ENCODE measurements around the gene HOXB5. TPM values are rescaled to one million over a fixed set of nuclear protein-coding genes. Genes with fewer than 3 reads are reported as not detected.
A peak's percentile ranks its signal among the peaks of the same experiment; 100 is the strongest.

Gene HOXB5
- total RNA-seq, 1 donor from 2014 or later = 0.17 TPM

DNA sequence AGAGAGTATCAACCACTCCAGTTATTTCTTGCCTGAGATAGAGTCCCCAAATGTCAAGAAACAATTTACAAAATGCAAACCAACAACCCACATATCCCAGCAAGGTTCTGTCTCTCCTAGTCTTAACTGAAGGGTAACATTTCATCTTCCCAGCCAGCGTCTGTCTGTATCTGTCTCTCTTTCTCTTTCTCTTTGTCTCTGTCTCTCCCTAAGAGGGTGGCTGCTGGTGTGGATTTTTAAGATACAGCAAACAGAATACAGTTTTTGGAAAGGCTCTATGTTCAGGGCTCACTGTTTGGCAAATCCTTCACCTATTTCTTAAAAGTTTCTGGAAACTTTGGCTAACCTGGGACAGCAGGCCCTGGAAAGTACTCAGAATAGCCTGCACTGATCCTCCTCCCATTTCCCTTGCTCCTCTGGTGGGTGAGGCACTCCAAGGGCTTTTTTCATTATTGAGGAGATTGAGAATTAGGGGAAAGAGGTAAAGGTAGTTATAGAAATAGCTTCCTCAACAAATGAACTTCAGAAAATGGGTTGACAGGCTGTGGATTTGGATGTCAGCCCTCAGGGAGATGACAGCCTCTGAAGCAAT is 21.7 kb downstream of the HOXB5 start:
- no peak for DNase-seq

- no peak for DNase-seq
These were observed 22.4 kb downstream of the HOXB5 start for GRCh38 chr17:48571024-48571818.

- DNase-seq = no peak
These were observed 23.1 kb downstream of the HOXB5 start for GRCh38 chr17:48570325-48571023.

DNA sequence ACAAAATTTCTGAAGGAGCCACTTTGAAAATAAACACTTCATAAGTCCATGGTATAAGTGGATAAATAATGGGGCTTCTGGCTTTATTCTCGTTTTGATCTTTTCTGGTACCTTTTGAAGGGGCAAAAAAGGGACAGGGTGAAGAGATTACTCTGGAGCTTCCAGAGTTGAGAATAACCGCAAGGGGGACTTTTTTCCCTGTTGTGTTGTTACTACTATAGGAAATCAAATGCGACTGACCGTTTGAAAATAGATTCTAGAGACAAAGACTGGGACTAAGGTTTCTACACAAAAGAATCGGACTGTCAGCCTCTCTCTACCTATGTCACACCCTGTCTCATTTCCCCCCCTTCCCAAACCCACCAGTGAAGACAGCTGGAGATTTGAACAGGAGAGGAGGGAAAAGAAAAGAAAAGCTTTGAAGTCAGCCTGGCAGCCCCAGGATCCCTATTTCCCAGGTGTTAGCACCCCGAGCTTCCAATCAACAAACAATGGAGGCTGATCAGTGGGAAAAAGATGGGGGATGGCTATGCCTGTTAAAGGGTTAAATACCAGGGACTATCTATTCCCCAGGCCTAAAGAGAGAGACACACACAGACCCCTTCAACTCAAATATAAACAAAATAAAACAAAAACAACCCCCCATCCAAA is 23.8 kb downstream of the HOXB5 start:
- no peak for DNase-seq

DNA sequence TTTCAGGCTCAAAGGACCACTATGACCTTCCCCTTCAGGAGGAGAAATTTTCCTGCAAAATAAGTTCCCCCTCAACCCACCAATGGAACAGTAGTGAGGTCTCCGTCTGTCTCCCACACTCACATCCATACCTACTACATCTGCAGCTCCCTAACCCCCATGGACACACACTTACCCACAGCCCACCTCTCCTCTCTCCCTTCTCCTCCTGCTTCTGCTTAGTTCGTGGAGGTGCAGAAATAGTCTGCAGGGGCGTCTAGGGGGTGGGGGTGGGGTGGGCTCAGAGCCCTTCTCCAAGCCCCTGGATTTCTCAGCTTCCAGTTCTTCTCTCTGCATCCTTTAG is 24.4 kb downstream of the HOXB5 start:
- DNase-seq = no peak

GRCh38 chr17:48568499-48569239 is 24.9 kb downstream of the HOXB5 start:
- DNase-seq = peak; percentile 57

- peak; percentile 50 for DNase-seq
These were observed 25.8 kb downstream of the HOXB5 start for GRCh38 chr17:48567646-48568354.

DNA sequence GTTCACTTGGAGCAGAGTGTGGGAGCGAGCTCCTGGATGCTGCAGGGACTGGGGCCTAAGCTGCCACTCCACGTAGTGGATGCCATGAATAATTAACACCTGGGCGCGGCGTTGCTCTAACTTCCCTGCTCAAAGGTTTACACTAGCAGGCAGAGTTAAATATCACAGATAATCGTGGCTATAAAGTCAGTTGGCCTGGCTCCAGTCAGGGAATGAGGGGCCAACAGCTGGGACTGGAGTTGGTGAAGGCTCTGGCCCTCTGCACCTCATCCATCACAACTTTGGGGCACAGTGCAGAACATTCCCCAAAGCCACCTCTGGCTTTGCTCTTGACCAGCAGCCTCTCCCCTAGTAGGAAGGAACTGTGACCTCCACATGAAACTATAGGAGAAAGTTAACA is 26.4 kb downstream of the HOXB5 start:
- no peak for DNase-seq

GRCh38 chr17:48566717-48567116 is 26.9 kb downstream of the HOXB5 start:
- no peak for DNase-seq

GRCh38 chr17:48565925-48566710 is 27.5 kb downstream of the HOXB5 start:
- DNase-seq = no peak

GRCh38 chr17:48565022-48565554 is 28.5 kb downstream of the HOXB5 start:
- DNase-seq = no peak

DNA sequence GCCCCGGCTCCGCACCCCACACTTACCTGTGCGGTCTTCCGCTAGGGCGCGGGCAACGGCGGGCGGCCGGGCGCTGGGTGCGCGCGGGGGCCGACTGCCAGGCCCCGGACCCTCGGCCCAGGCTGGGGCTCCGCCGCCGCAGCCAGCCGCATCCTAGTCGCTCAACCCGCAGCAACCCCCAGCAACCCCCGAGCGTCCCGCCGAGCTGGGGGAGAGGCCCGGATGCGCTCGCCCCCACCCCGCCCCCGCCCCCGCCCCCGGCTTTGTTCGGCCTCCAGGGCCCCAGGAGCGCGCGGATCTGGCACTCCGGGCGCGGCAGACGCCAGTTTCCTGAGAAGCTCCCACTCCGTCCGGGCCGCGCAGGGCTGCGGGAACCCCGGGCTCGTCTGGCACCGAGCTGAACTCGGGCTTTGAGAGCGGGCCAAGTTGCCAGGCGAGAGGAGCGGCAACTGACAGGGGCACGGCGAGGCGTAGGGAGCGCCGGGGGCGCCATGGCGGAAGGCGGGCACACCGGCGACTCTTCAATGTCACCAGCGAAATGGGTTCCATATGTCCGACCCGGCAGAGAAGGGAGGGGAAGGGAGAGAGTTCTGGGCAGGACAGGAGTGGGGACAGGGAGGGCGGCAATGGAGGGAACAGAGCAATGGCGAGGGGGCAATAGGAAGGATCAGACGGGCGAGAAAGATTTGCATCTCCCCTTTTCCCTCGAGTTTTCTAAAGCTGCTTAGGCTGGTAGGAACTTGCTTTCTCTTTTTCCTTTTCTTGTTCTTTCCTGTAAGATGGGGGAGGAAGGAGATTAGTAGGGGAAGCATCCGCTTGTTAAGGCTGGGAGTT is 29.2 kb downstream of the HOXB5 start:
- DNase-seq = peak; percentile 61

DNA sequence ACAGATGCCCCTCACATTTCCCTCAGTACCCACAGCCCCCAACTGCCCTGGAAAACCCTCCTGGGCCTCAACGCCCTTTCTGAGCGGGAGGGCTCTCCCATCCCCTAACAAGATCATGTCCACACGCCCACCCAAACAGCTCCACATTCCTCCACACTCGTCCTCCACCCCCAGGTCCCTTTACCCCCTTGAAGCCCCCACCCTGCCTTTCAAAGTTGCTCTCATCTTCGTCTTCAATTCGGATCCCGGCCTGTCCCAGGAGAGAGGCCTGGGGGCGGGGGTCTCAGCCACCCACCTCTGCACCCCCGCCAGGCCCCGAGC is 29.8 kb downstream of the HOXB5 start:
- DNase-seq = no peak

GRCh38 chr17:48563385-48563838 is 30.2 kb downstream of the HOXB5 start:
- no peak for DNase-seq

GRCh38 chr17:48562934-48563333 is 30.6 kb downstream of the HOXB5 start:
- no peak for DNase-seq

DNA sequence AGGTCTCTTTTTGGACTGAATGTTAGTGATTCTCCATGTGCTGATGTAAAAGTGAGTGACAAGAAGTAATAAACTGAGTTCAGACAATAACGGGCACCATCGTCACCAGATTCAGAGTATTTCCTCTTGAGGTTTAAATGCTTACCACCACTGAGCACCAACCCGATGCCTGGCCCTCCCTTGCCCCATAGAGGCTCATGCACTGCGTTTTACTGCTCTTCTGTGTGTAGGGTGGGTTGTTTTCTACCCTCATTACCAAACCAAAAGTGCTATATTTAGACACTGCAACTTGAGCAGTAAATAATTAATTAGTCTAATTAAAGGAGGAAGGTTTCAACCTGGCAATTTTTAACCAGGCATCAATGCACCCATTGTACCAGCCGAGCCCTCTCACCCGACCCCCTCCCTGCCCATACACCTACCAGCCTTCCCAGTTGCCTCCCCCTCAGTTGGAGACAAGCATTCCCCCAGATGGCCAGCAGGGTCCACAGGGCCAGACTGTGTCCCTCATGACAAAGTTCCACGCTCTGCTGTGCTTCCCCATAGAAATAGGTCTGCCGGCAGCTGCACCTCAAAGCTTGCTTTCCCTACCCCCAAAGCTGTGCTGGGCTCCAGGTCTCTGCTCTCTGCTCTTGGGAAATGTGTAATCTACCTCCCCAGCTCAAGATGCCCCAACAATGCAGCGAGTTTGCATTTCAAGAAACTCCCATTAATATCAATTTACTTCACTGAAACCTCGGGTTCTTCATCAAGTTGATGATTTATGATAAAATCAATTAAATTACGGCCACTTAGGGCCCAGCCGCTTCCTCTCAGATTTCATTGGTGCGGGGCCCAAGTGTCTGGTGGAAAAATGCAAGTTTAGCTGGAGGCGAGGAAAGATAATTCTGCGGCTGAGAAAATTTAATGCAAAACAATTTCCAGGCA is 31.4 kb downstream of the HOXB5 start:
- DNase-seq = no peak

- DNase-seq = no peak
These were observed 33.5 kb downstream of the HOXB5 start for GRCh38 chr17:48559840-48560817.

Data from dermis blood vessel endothelial cell (primary cell).